Measurements from ENCODE around the gene METTL26. TPM values are rescaled to one million over a fixed set of nuclear protein-coding genes. Genes with fewer than 3 reads are reported as not detected.

METTL26 gene
- total and polyA plus RNA-seq, 10 of the 15 experiments (the other 5 are each of a cell fraction or from before 2014, with no cell fraction given): 5.4 to 163 (median 79.3) TPM

GRCh38 chr16:672851-673250 is 36.7 kb upstream of the METTL26 start:
- no peak overlapping the region for H3K4me2 ChIP-seq (ENCODE audit: control insufficient read depth, insufficient read depth)
- in situ Hi-C loops (cut with MboI): no loop called here
- H3K27me3 ChIP-seq (replicated peaks in 1 of 2; ENCODE audit: control insufficient read depth in 2 of 2, insufficient read depth in 2 of 2, low read length in 1 of 2): no peaks in the 10 kb centered on the region
- no peak overlapping the region for H3K4me3 ChIP-seq
- H3K4me1 ChIP-seq (ENCODE audit: control insufficient read depth, insufficient read depth, low read length): no peaks in the 10 kb centered on the region
- no peak overlapping the region for H3K27ac ChIP-seq (ENCODE audit: control insufficient read depth, insufficient read depth)
- WGBS (ENCODE audit: insufficient coverage, insufficient replicate concordance, low lambda C conversion rate, missing lambda C conversion rate): 97% methylated on average over 21 of the region's 21 CpGs
- BruUV-seq (replicated peaks): no TSS peak
- no peak overlapping the region for H3K9ac ChIP-seq (ENCODE audit: control insufficient read depth, insufficient read depth, low read length)
- no peak overlapping the region for H2AFZ ChIP-seq (ENCODE audit: control insufficient read depth, low read depth, low read length)
- POLR2A ChIA-PET: interaction anchor here (0.5 kb wide), 1 partner anchor 378 kb away, joined by 3 read pairs; no protein-coding TSS in a partner anchor
- intact Hi-C loops (cut with micrococcal nuclease; ENCODE audit: unreplicated experiment): no loop called here
- no peak for FAIRE-seq
- H4K20me1 ChIP-seq (ENCODE audit: control insufficient read depth, insufficient read depth): no peaks in the 10 kb centered on the region; the same call in 1 of the 2 replicates
- CTCF ChIA-PET: no interaction called here
- peaks cover 16% of the 10 kb centered on the region for H3K79me2 ChIP-seq (ENCODE audit: control insufficient read depth, insufficient read depth, low read length)
- SMC1A ChIA-PET (ENCODE audit: uncharacterized antibody, unreplicated experiment): no interaction called here
- RAD21 ChIA-PET (ENCODE audit: unreplicated experiment): no interaction called here
- H3K36me3 ChIP-seq (ENCODE audit: control insufficient read depth in 2 of 2, insufficient read depth in 2 of 2, low read length in 1 of 2): peaks cover 0 to 18% of the 10 kb centered on the region in 2 experiments; a peak in 3 of 4 replicates
- no peak for DNase-seq (ENCODE audit: low read depth, low spot score)
- no peaks in the 10 kb centered on the region for H3K9me3 ChIP-seq (replicated peaks; ENCODE audit: control insufficient read depth, insufficient read depth, low read length)
- ATAC-seq: no peak
- TF ChIP-seq, protein P1, sequence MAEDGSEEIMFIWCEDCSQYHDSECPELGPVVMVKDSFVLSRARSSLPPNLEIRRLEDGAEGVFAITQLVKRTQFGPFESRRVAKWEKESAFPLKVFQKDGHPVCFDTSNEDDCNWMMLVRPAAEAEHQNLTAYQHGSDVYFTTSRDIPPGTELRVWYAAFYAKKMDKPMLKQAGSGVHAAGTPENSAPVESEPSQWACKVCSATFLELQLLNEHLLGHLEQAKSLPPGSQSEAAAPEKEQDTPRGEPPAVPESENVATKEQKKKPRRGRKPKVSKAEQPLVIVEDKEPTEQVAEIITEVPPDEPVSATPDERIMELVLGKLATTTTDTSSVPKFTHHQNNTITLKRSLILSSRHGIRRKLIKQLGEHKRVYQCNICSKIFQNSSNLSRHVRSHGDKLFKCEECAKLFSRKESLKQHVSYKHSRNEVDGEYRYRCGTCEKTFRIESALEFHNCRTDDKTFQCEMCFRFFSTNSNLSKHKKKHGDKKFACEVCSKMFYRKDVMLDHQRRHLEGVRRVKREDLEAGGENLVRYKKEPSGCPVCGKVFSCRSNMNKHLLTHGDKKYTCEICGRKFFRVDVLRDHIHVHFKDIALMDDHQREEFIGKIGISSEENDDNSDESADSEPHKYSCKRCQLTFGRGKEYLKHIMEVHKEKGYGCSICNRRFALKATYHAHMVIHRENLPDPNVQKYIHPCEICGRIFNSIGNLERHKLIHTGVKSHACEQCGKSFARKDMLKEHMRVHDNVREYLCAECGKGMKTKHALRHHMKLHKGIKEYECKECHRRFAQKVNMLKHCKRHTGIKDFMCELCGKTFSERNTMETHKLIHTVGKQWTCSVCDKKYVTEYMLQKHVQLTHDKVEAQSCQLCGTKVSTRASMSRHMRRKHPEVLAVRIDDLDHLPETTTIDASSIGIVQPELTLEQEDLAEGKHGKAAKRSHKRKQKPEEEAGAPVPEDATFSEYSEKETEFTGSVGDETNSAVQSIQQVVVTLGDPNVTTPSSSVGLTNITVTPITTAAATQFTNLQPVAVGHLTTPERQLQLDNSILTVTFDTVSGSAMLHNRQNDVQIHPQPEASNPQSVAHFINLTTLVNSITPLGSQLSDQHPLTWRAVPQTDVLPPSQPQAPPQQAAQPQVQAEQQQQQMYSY (CRISPR knock-in tag; IDR thresholded peaks at IDR 0.05): no peak
- TF ChIP-seq, protein P2, sequence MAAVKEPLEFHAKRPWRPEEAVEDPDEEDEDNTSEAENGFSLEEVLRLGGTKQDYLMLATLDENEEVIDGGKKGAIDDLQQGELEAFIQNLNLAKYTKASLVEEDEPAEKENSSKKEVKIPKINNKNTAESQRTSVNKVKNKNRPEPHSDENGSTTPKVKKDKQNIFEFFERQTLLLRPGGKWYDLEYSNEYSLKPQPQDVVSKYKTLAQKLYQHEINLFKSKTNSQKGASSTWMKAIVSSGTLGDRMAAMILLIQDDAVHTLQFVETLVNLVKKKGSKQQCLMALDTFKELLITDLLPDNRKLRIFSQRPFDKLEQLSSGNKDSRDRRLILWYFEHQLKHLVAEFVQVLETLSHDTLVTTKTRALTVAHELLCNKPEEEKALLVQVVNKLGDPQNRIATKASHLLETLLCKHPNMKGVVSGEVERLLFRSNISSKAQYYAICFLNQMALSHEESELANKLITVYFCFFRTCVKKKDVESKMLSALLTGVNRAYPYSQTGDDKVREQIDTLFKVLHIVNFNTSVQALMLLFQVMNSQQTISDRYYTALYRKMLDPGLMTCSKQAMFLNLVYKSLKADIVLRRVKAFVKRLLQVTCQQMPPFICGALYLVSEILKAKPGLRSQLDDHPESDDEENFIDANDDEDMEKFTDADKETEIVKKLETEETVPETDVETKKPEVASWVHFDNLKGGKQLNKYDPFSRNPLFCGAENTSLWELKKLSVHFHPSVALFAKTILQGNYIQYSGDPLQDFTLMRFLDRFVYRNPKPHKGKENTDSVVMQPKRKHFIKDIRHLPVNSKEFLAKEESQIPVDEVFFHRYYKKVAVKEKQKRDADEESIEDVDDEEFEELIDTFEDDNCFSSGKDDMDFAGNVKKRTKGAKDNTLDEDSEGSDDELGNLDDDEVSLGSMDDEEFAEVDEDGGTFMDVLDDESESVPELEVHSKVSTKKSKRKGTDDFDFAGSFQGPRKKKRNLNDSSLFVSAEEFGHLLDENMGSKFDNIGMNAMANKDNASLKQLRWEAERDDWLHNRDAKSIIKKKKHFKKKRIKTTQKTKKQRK (IDR thresholded peaks at IDR 0.05; ENCODE audit: low read depth, low read length): no peak
- TF ChIP-seq CREB1 (IDR thresholded peaks at IDR 0.05; ENCODE audit: low read depth) (no peak), KLF5 (IDR thresholded peaks at IDR 0.05; ENCODE audit: partially characterized antibody) (no peak), TARDBP (IDR thresholded peaks at IDR 0.05; ENCODE audit: borderline replicate concordance) (no peak), YY1 (IDR thresholded peaks at IDR 0.05; ENCODE audit: low read depth, low read length) (no peak), SIN3A (IDR thresholded peaks at IDR 0.05; ENCODE audit: low read depth, low read length) (no peak), EZH2 (IDR thresholded peaks at IDR 0.05; ENCODE audit: borderline replicate concordance, control insufficient read depth, low read depth, low read length) (no peak), ASH2L (IDR thresholded peaks at IDR 0.05; ENCODE audit: borderline replicate concordance, low read depth) (no peak), HSF1 (IDR thresholded peaks at IDR 0.05; ENCODE audit: low read depth, low read length) (no peak), MEF2B (IDR thresholded peaks at IDR 0.05; ENCODE audit: partially characterized antibody, poor library complexity, severe bottlenecking) (no peak)
- TF ChIP-seq, protein P3, sequence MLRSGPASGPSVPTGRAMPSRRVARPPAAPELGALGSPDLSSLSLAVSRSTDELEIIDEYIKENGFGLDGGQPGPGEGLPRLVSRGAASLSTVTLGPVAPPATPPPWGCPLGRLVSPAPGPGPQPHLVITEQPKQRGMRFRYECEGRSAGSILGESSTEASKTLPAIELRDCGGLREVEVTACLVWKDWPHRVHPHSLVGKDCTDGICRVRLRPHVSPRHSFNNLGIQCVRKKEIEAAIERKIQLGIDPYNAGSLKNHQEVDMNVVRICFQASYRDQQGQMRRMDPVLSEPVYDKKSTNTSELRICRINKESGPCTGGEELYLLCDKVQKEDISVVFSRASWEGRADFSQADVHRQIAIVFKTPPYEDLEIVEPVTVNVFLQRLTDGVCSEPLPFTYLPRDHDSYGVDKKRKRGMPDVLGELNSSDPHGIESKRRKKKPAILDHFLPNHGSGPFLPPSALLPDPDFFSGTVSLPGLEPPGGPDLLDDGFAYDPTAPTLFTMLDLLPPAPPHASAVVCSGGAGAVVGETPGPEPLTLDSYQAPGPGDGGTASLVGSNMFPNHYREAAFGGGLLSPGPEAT (IDR thresholded peaks at IDR 0.05; ENCODE audit: low read depth): no peak
- TF ChIP-seq, protein P4, sequence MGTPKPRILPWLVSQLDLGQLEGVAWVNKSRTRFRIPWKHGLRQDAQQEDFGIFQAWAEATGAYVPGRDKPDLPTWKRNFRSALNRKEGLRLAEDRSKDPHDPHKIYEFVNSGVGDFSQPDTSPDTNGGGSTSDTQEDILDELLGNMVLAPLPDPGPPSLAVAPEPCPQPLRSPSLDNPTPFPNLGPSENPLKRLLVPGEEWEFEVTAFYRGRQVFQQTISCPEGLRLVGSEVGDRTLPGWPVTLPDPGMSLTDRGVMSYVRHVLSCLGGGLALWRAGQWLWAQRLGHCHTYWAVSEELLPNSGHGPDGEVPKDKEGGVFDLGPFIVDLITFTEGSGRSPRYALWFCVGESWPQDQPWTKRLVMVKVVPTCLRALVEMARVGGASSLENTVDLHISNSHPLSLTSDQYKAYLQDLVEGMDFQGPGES (IDR thresholded peaks at IDR 0.05): no peak

Data from GM12878 (cell line).